HEK293 (cell line): ENCODE measurements around the gene CLASP2.
A peak's percentile ranks its signal among the peaks of the same experiment; 100 is the strongest.

Source experiments
- CTCF ChIA-PET: fragments of 350-600 bp; formaldehyde crosslinking; extraction: SDS; loops from one replicate; lab custom pipeline; 2021; ENCODE audit warnings: antibody characterized with exemption; lab: Yijun Ruan, JAX
- POLR2A ChIA-PET: fragments of 300-600 bp; formaldehyde crosslinking; extraction: SDS; loops from one replicate; lab custom pipeline; 2020; ENCODE audit warnings: antibody characterized with exemption, inconsistent platforms; lab: Yijun Ruan, JAX
- H3K27ac ChIP-seq: fragments of 200-500 bp; sonication (Bioruptor generic); 2 replicates; pipeline ENCODE4 v1.5.1; 2014; ENCODE audit warnings: low read depth, low read length, control low read depth, inconsistent platforms; ENCODE audit errors: extremely low read depth
- H3K36me3 ChIP-seq, 2 experiments: fragments of 200-500 bp in 1 of 2; sonication (Bioruptor generic) in 1 of 2; 1 replicate in 1 of 2; 2 replicates in 1 of 2; pipeline ENCODE4 v1.5.1; 2014 to 2017; ENCODE audit warnings: inconsistent platforms in 2 of 2, low read length in 2 of 2; ENCODE audit not compliant: control insufficient read depth in 2 of 2, insufficient read depth in 1 of 2
- H3K4me1 ChIP-seq: fragments of 200-500 bp; sonication (Bioruptor generic); 2 replicates; pipeline ENCODE4 v1.5.1; 2014; ENCODE audit warnings: mild to moderate bottlenecking, low read length, inconsistent platforms; ENCODE audit not compliant: control insufficient read depth, insufficient read depth
- H3K4me3 ChIP-seq: 2 replicates; pipeline ENCODE4 v1.5.1; 2011; ENCODE audit warnings: low read depth, mild to moderate bottlenecking, control low read depth, low read length, moderate library complexity
- H3K9me3 ChIP-seq: fragments of 200-500 bp; sonication (Bioruptor generic); 2 replicates; pipeline ENCODE4 v1.5.1; 2014; ENCODE audit warnings: low read depth, low read length, inconsistent platforms; ENCODE audit not compliant: control insufficient read depth, insufficient read depth
- GLI2 ChIP-seq: fragments of 450-650 bp; formaldehyde crosslinking; IDR thresholded peaks from 2 replicates; pipeline ENCODE4; 2017; ENCODE audit warnings: missing biosample characterization, missing genetic modification characterization, low read depth, borderline replicate concordance
- KLF16 ChIP-seq: fragments of 450-650 bp; formaldehyde crosslinking; IDR thresholded peaks from 2 replicates; pipeline ENCODE4 v1.5.1; 2017; ENCODE audit warnings: missing biosample characterization, missing genetic modification characterization
- KLF9 ChIP-seq: fragments of 450-650 bp; formaldehyde crosslinking; IDR thresholded peaks from 2 replicates; pipeline ENCODE4 v1.5.1; 2016; ENCODE audit warnings: missing biosample characterization, missing genetic modification characterization, low read depth
- MYNN ChIP-seq: fragments of 450-650 bp; formaldehyde crosslinking; IDR thresholded peaks from 2 replicates; pipeline ENCODE4 v1.5.1; 2016; ENCODE audit warnings: missing biosample characterization, missing genetic modification characterization, borderline replicate concordance
- PRDM10 ChIP-seq: fragments of 450-650 bp; formaldehyde crosslinking; IDR thresholded peaks from 2 replicates; pipeline ENCODE4 v1.5.1; 2016; ENCODE audit warnings: missing biosample characterization, missing genetic modification characterization
- SETDB1 ChIP-seq: IDR thresholded peaks from one replicate; pipeline ENCODE4 v1.6.1; 2017; ENCODE audit warnings: mild to moderate bottlenecking, low read length, moderate library complexity, mixed read lengths; ENCODE audit not compliant: insufficient read length
- SP2 ChIP-seq: fragments of 450-650 bp; formaldehyde crosslinking; IDR thresholded peaks from 2 replicates; pipeline ENCODE4 v1.5.1; 2016; ENCODE audit warnings: missing biosample characterization, missing genetic modification characterization
- SP7 ChIP-seq: fragments of 450-650 bp; formaldehyde crosslinking; IDR thresholded peaks from 2 replicates; pipeline ENCODE4 v1.5.1; 2016; ENCODE audit warnings: missing biosample characterization, missing genetic modification characterization
- YY1 ChIP-seq: fragments of 450-650 bp; formaldehyde crosslinking; IDR thresholded peaks from 2 replicates; pipeline ENCODE4 v1.5.1; 2018; ENCODE audit warnings: missing biosample characterization, missing genetic modification characterization
- ZBTB20 ChIP-seq: fragments of 450-650 bp; formaldehyde crosslinking; IDR thresholded peaks from 2 replicates; pipeline ENCODE4 v1.5.1; 2016; ENCODE audit warnings: missing biosample characterization, missing genetic modification characterization
- ZBTB7A ChIP-seq: fragments of 450-650 bp; formaldehyde crosslinking; IDR thresholded peaks from 2 replicates; pipeline ENCODE4 v1.5.1; 2016; ENCODE audit warnings: low read depth, missing biosample characterization, missing genetic modification characterization
- ZBTB8A ChIP-seq: fragments of 450-650 bp; formaldehyde crosslinking; IDR thresholded peaks from 2 replicates; pipeline ENCODE4 v1.5.1; 2016; ENCODE audit warnings: missing biosample characterization, missing genetic modification characterization
- ZEB2 ChIP-seq: fragments of 450-650 bp; formaldehyde crosslinking; IDR thresholded peaks from 2 replicates; pipeline ENCODE4 v1.5.1; 2016; ENCODE audit warnings: missing biosample characterization, missing genetic modification characterization
- ZFHX2 ChIP-seq: fragments of 450-650 bp; formaldehyde crosslinking; conservative IDR thresholded peaks from 2 replicates; pipeline ENCODE4 v1.5.1; 2016; ENCODE audit warnings: missing biosample characterization, missing genetic modification characterization
- ZNF133 ChIP-seq: fragments of 450-650 bp; formaldehyde crosslinking; IDR thresholded peaks from 2 replicates; pipeline ENCODE4 v1.5.1; 2016; ENCODE audit warnings: missing biosample characterization, missing genetic modification characterization
- ZNF169 ChIP-seq: fragments of 450-650 bp; formaldehyde crosslinking; IDR thresholded peaks from 2 replicates; pipeline ENCODE4 v1.5.1; 2016; ENCODE audit warnings: missing biosample characterization, missing genetic modification characterization
- ZNF202 ChIP-seq: fragments of 450-650 bp; formaldehyde crosslinking; IDR thresholded peaks from 2 replicates; pipeline ENCODE4 v1.5.1; 2016; ENCODE audit warnings: missing biosample characterization, missing genetic modification characterization, borderline replicate concordance
- ZNF214 ChIP-seq: fragments of 450-650 bp; formaldehyde crosslinking; IDR thresholded peaks from 2 replicates; pipeline ENCODE4 v1.5.1; 2017; ENCODE audit warnings: missing biosample characterization, mild to moderate bottlenecking, missing genetic modification characterization, borderline replicate concordance
- ZNF274 ChIP-seq, 2 experiments: fragments of 200-500 bp in 1 of 2; fragments of 450-650 bp in 1 of 2; sonication (Bioruptor generic) in 1 of 2; formaldehyde crosslinking in 1 of 2; IDR thresholded peaks; 2 replicates each; pipeline versions ENCODE4 v1.5.1 to v1.6.1; 2014 to 2016; ENCODE audit warnings: borderline replicate concordance in 1 of 2, inconsistent platforms in 1 of 2, low read length in 1 of 2, missing biosample characterization in 1 of 2, missing genetic modification characterization in 1 of 2
- ZNF362 ChIP-seq: fragments of 450-650 bp; formaldehyde crosslinking; IDR thresholded peaks from 2 replicates; pipeline ENCODE4 v1.5.1; 2016; ENCODE audit warnings: missing biosample characterization, missing genetic modification characterization
- ZNF366 ChIP-seq: fragments of 450-650 bp; formaldehyde crosslinking; conservative IDR thresholded peaks from 2 replicates; pipeline ENCODE4 v1.5.1; 2016; ENCODE audit warnings: missing biosample characterization, missing genetic modification characterization
- ZNF391 ChIP-seq: fragments of 450-650 bp; formaldehyde crosslinking; IDR thresholded peaks from 2 replicates; pipeline ENCODE4 v1.5.1; 2016; ENCODE audit warnings: low read depth, missing biosample characterization, missing genetic modification characterization, borderline replicate concordance
- ZNF423 ChIP-seq: fragments of 450-650 bp; formaldehyde crosslinking; IDR thresholded peaks from 2 replicates; pipeline ENCODE4 v1.5.1; 2016; ENCODE audit warnings: missing biosample characterization, missing genetic modification characterization
- ZNF596 ChIP-seq: fragments of 450-650 bp; IDR thresholded peaks from 2 replicates; pipeline ENCODE4 v1.5.0; 2018; ENCODE audit warnings: missing biosample characterization, mild to moderate bottlenecking, missing genetic modification characterization, moderate library complexity
- ZNF600 ChIP-seq: fragments of 450-650 bp; formaldehyde crosslinking; IDR thresholded peaks from 2 replicates; pipeline ENCODE4 v1.5.1; 2016; ENCODE audit warnings: missing biosample characterization, missing genetic modification characterization
- ZNF660 ChIP-seq: fragments of 450-650 bp; IDR thresholded peaks from 2 replicates; pipeline ENCODE4 v1.5.1; 2018; ENCODE audit warnings: missing biosample characterization, mild to moderate bottlenecking, missing genetic modification characterization
- ZNF830 ChIP-seq: fragments of 450-650 bp; IDR thresholded peaks from 2 replicates; pipeline ENCODE4 v1.5.0; 2018; ENCODE audit warnings: missing biosample characterization, missing genetic modification characterization, low read depth, mild to moderate bottlenecking, moderate library complexity
- ZSCAN23 ChIP-seq: fragments of 450-650 bp; formaldehyde crosslinking; IDR thresholded peaks from 2 replicates; pipeline ENCODE4 v1.5.1; 2016; ENCODE audit warnings: missing biosample characterization, missing genetic modification characterization
- ZXDB ChIP-seq: fragments of 450-650 bp; formaldehyde crosslinking; IDR thresholded peaks from 2 replicates; pipeline ENCODE4 v1.5.1; 2016; ENCODE audit warnings: missing biosample characterization, missing genetic modification characterization
- TF ChIP-seq, protein P1 (sequence below): fragments of 450-650 bp; formaldehyde crosslinking; IDR thresholded peaks from 2 replicates; pipeline ENCODE4 v1.5.1; 2017; ENCODE audit warnings: missing biosample characterization, mild to moderate bottlenecking, missing genetic modification characterization, moderate library complexity

Gene CLASP2

DNA sequence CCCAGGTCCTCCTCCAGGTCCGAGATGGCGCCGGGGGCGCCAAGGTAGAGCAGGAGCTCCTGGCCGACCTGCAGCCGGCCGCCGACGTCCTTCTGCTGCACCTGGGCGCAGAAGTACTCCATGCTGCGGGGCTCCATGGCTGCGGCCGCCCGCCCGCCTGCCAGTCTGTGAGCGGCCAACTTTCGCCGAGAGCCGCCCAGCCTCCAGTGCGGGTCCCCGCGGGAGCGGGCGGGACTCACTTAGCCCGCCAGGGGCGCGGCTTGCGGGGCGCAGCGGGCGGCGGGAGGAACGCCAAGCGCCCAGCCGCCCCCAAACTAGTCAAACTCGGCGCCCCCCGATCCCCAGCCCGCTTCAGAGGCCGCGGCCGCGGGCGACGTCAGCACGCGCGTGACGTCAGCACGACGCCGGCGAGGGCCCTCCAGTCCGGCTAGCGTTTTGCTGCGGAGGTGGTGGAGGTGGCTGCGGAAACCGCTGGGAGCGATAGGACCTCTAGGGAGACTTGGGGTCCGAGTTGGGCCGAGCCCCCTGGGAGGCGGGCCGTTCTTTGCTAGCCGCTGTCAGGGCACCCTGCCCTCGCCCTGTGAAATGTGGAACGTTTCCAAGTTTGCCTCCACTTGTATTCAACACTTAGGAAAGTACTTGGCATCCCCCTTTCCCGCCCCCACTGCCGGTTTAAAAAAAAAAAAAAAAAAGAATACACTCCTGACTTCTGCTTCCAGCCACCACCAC, at the start of gene CLASP2:
TSS of gene CLASP2 (minus strand) at position 389 of the 729 bp plus-strand sequence. CDS start at position 137, 252 bp downstream.
- Histone ChIP-seq H3K27ac (peak within 1 kb of the TSS; percentile 82), H3K9me3 (no peaks in the 10 kb centered on the region), H3K4me1 (no peaks in the 10 kb centered on the region), H3K4me3 (peak within 1 kb of the TSS; percentile 93), H3K36me3 (peaks cover 0 to 3% of the 10 kb centered on the region in 2 experiments; a peak in 1 of 3 replicates)
- POLR2A ChIA-PET: interaction anchor here (1.0 kb wide), 1 partner anchor 80 kb away, joined by 5 read pairs; the partner anchor contains the start of gene PDCD6IP
- CTCF ChIA-PET: interaction anchor here (0.6 to 0.7 kb wide), 2 partner anchors 81 to 986 kb away, joined by 3 read pairs; no protein-coding TSS in a partner anchor
- TF ChIP-seq MYNN: no peak
- 0 out of 2 replicates have a peak, but pooled peaks have one; percentile 12 for TF ChIP-seq ZNF391 (tag by site-specific recombination)
- peak; percentile 82 for TF ChIP-seq ZFHX2
- TF ChIP-seq YY1 (tag by site-specific recombination): peak; percentile 76
- no peak for TF ChIP-seq ZNF274 (IDR thresholded peaks at IDR 0.05; ENCODE audit: low read length)
- no peak for TF ChIP-seq ZNF274 (tag by site-specific recombination; IDR thresholded peaks at IDR 0.05; ENCODE audit: borderline replicate concordance)
- no peak for TF ChIP-seq KLF16 (tag by site-specific recombination)
- TF ChIP-seq SETDB1: no peak
- peak; percentile 52 for TF ChIP-seq KLF9 (tag by site-specific recombination)
- TF ChIP-seq ZNF202 (tag by site-specific recombination): no peak
- 0 out of 2 replicates have a peak, but pooled peaks have one; percentile 9 for TF ChIP-seq ZEB2 (tag by site-specific recombination)
- peak; percentile 32; the same call in 1 of the 2 replicates for TF ChIP-seq ZNF366
- peak; percentile 82 for TF ChIP-seq ZBTB20
- no peak for TF ChIP-seq ZNF830 (tag by site-specific recombination)
- no peak for TF ChIP-seq ZSCAN23 (tag by site-specific recombination)
- no peak for TF ChIP-seq ZBTB7A (tag by site-specific recombination)
- TF ChIP-seq ZNF362 (tag by site-specific recombination): peak; percentile 95
- TF ChIP-seq, protein P1, sequence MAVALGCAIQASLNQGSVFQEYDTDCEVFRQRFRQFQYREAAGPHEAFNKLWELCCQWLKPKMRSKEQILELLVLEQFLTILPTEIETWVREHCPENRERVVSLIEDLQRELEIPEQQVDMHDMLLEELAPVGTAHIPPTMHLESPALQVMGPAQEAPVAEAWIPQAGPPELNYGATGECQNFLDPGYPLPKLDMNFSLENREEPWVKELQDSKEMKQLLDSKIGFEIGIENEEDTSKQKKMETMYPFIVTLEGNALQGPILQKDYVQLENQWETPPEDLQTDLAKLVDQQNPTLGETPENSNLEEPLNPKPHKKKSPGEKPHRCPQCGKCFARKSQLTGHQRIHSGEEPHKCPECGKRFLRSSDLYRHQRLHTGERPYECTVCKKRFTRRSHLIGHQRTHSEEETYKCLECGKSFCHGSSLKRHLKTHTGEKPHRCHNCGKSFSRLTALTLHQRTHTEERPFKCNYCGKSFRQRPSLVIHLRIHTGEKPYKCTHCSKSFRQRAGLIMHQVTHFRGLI: peak; percentile 81
- TF ChIP-seq SP7 (tag by site-specific recombination): peak; percentile 27; the same call in 1 of the 2 replicates
- TF ChIP-seq ZXDB (tag by site-specific recombination): peak; percentile 30; the same call in 1 of the 2 replicates
- peak; percentile 99 for TF ChIP-seq ZBTB8A (tag by site-specific recombination)
- TF ChIP-seq ZNF600 (tag by site-specific recombination): peak; percentile 35; the same call in 1 of the 2 replicates
- TF ChIP-seq ZNF169 (tag by site-specific recombination): no peak
- no peak for TF ChIP-seq GLI2 (tag by site-specific recombination)
- TF ChIP-seq SP2 (tag by site-specific recombination): peak; percentile 75
- 0 out of 2 replicates have a peak, but pooled peaks have one; percentile 27 for TF ChIP-seq ZNF133 (tag by site-specific recombination)
- TF ChIP-seq ZNF214 (tag by site-specific recombination): no peak
- peak; percentile 29; the same call in 1 of the 2 replicates for TF ChIP-seq PRDM10 (tag by site-specific recombination)
- no peak for TF ChIP-seq ZNF596
- TF ChIP-seq ZNF660 (tag by site-specific recombination): peak; percentile 31; the same call in 1 of the 2 replicates
- TF ChIP-seq ZNF423 (tag by site-specific recombination): peak; percentile 83
